Fibroblast of peridontal ligament (primary cell): ENCODE data around the gene NTRK2.
"Not testable (repeated sequence)": the region's sequence is repeated elsewhere in the genome, so short reads cannot be mapped to it uniquely, and the experiment has no call there.

Experiments
- DNase-seq: peaks from one replicate; pipeline ENCODE4 v3.0.0-alpha.2; 2010; ENCODE audit errors: extremely low read depth

Gene NTRK2

GRCh38 chr9:85067792-85068191 is 398.3 kb downstream of the NTRK2 start:
- no peak for DNase-seq

- DNase-seq = not testable (repeated sequence)
Observed at GRCh38 chr9:85069421-85069820, 399.9 kb downstream of the NTRK2 start.
